H1 (cell line): ENCODE data around the gene USH2A. TPM values are rescaled to one million over a fixed set of nuclear protein-coding genes. Genes with fewer than 3 reads are reported as not detected.

Experiments
- BRCA1 ChIP-seq: IDR thresholded peaks from 2 replicates; pipeline ENCODE4 v1.6.1; 2012; ENCODE audit warnings: low read depth, low read length, improper control_type of control experiment
- CBX5 ChIP-seq: fragments of 300-800, 300-1000 bp; sonication (generic); IDR thresholded peaks from 2 replicates; pipeline ENCODE4 v1.7.1; 2016; ENCODE audit warnings: antibody characterized with exemption, low read length, low read depth
- CTCF ChIP-seq, 3 experiments: IDR thresholded peaks; 1 replicate in 2 of 3; 2 replicates in 1 of 3; pipeline versions ENCODE4 v1.5.1 to v1.6.1; 2011; ENCODE audit warnings: low read length in 3 of 3, mild to moderate bottlenecking in 3 of 3, inconsistent platforms in 2 of 3, low read depth in 1 of 3, moderate library complexity in 1 of 3; ENCODE audit not compliant: insufficient read depth in 1 of 3; ENCODE audit errors: control extremely low read depth in 1 of 3
- JUN ChIP-seq: IDR thresholded peaks from 2 replicates; pipeline ENCODE4 v1.6.1; 2011; ENCODE audit warnings: low read depth, mild to moderate bottlenecking, improper control_type of control experiment, low read length
- KDM4A ChIP-seq: IDR thresholded peaks from one replicate; pipeline ENCODE4 v1.7.1; 2012; ENCODE audit warnings: low read depth, mild to moderate bottlenecking, moderate library complexity, low read length, inconsistent platforms; ENCODE audit not compliant: severe bottlenecking
- NANOG ChIP-seq: IDR thresholded peaks from 2 replicates; pipeline ENCODE4 v1.6.1; 2011; ENCODE audit warnings: low read length, low read depth, mild to moderate bottlenecking, inconsistent platforms; ENCODE audit not compliant: insufficient read depth, poor library complexity, severe bottlenecking
- RNF2 ChIP-seq: fragments of 200-900, 300-1000 bp; sonication (generic); IDR thresholded peaks from 2 replicates; pipeline ENCODE4 v1.7.1; 2016; ENCODE audit warnings: borderline replicate concordance, low read depth, mild to moderate bottlenecking, antibody characterized with exemption, low read length; ENCODE audit not compliant: poor library complexity, severe bottlenecking; ENCODE audit errors: missing control alignments
- TAF7 ChIP-seq: optimal IDR thresholded peaks from 2 replicates; pipeline ENCODE3; 2011; ENCODE audit warnings: low read depth, mild to moderate bottlenecking, inconsistent platforms, low read length, moderate library complexity, borderline replicate concordance
- polyA plus RNA-seq, 7 experiments: library from polyadenylated mRNA; depleted of rRNA in 3 of 7; stranded (reverse) in 5 of 7; unstranded in 2 of 7; fragments of >200 nt in 5 of 7; fragments of 200-250 nt in 2 of 7; gene quantifications; 1 replicate in 5 of 7; 2 replicates in 1 of 7; 4 replicates in 1 of 7; pipeline versions ENCODE4 v1.2.1 to v1.2.3, GENCODE V29; 2011 to 2013; ENCODE audit warnings: missing spikeins in 2 of 7, mixed read lengths in 2 of 7
- total RNA-seq: library from RNA; stranded (reverse); fragmentation: NEBNext Ultra II Directional; extraction: Animal tissue kit (Norgen Biotek cat#: 25700); gene quantifications from 2 replicates; pipeline ENCODE4 v1.2.1, GENCODE V29; 2021

The USH2A gene
- total and polyA plus RNA-seq, 2 of the 8 experiments (the other 6 are each of a cell fraction or from before 2014, with no cell fraction given), result 0.02 to 0.17 TPM

GRCh38 chr1:215987092-215987875, 436.0 kb downstream of the USH2A start (continued):
- TF ChIP-seq CTCF (IDR thresholded peaks at IDR 0.05; ENCODE audit: control extremely low read depth in 1 of 3, insufficient read depth in 1 of 3, low read depth in 1 of 3, low read length in 3 of 3) (no peak), CBX5 (no peak), TAF7 (no peak), KDM4A (no peak), JUN (no peak), NANOG (no peak), RNF2 (no peak), BRCA1 (no peak)
- TF ChIP-seq, all 59 proteins: peak for 0
